Skeletal muscle satellite cell (primary cell): ENCODE data around the gene DISC1.
A peak's percentile ranks its signal among the peaks of the same experiment; 100 is the strongest.
"Not testable (repeated sequence)": the region's sequence is repeated elsewhere in the genome, so short reads cannot be mapped to it uniquely, and the experiment has no call there.

Source experiments
- H3K27me3 ChIP-seq: 2 replicates; pipeline ENCODE4 v1.7.0; 2013; ENCODE audit warnings: low read length; ENCODE audit not compliant: control insufficient read depth, insufficient read depth
- H3K36me3 ChIP-seq: 2 replicates; pipeline ENCODE4 v1.7.0; 2013; ENCODE audit warnings: mild to moderate bottlenecking, control low read depth, low read length; ENCODE audit not compliant: insufficient read depth
- H3K4me1 ChIP-seq: 2 replicates; pipeline ENCODE4 v1.7.0; 2013; ENCODE audit warnings: low read length; ENCODE audit not compliant: control insufficient read depth, insufficient read depth
- H3K4me2 ChIP-seq: 2 replicates; pipeline ENCODE4 v1.7.0; 2013; ENCODE audit warnings: mild to moderate bottlenecking, low read length
- H3K4me3 ChIP-seq: 2 replicates; pipeline ENCODE4 v1.7.0; 2013; ENCODE audit warnings: low read length
- H3K9ac ChIP-seq: 2 replicates; pipeline ENCODE4 v1.7.0; 2013; ENCODE audit warnings: mild to moderate bottlenecking, low read depth, low read length, moderate library complexity
- H3K9me3 ChIP-seq: replicated peaks from 2 replicates; pipeline ENCODE4 v1.7.0; 2013; ENCODE audit warnings: mild to moderate bottlenecking, control low read depth, low read length

Gene DISC1

GRCh38 chr1:231610388-231610787 is 16.2 kb upstream of the DISC1 start:
- Histone ChIP-seq H3K4me3 (no peak overlapping the region), H3K27me3 (peaks cover 12% of the 10 kb centered on the region), H3K4me1 (no peaks in the 10 kb centered on the region), H3K9ac (no peak overlapping the region), H3K4me2 (no peak overlapping the region), H3K9me3 (no peaks in the 10 kb centered on the region), H3K36me3 (no peaks in the 10 kb centered on the region)

GRCh38 chr1:231611111-231611510 is 15.5 kb upstream of the DISC1 start:
- H3K9ac ChIP-seq = no peak overlapping the region
- no peaks in the 10 kb centered on the region for H3K36me3 ChIP-seq
- H3K9me3 ChIP-seq = no peaks in the 10 kb centered on the region
- no peak overlapping the region for H3K4me3 ChIP-seq
- no peak overlapping the region for H3K4me2 ChIP-seq
- peaks cover 12% of the 10 kb centered on the region for H3K27me3 ChIP-seq
- no peaks in the 10 kb centered on the region for H3K4me1 ChIP-seq

GRCh38 chr1:231611851-231612250 is 14.7 kb upstream of the DISC1 start:
- Histone ChIP-seq H3K4me3 (no peak overlapping the region), H3K9me3 (no peaks in the 10 kb centered on the region), H3K36me3 (no peaks in the 10 kb centered on the region), H3K4me2 (no peak overlapping the region), H3K27me3 (peaks cover 12% of the 10 kb centered on the region), H3K4me1 (no peaks in the 10 kb centered on the region), H3K9ac (no peak overlapping the region)

- Histone ChIP-seq H3K9ac (no peak overlapping the region), H3K36me3 (no peaks in the 10 kb centered on the region), H3K4me3 (no peak overlapping the region), H3K27me3 (peaks cover 12% of the 10 kb centered on the region), H3K4me1 (no peaks in the 10 kb centered on the region), H3K4me2 (no peak overlapping the region), H3K9me3 (no peaks in the 10 kb centered on the region)
Observed at GRCh38 chr1:231612393-231613089, 14.0 kb upstream of the DISC1 start.

GRCh38 chr1:231613419-231614349 is 12.9 kb upstream of the DISC1 start:
- no peaks in the 10 kb centered on the region for H3K36me3 ChIP-seq
- no peaks in the 10 kb centered on the region for H3K9me3 ChIP-seq
- H3K4me3 ChIP-seq = no peak overlapping the region
- H3K27me3 ChIP-seq = peaks cover 12% of the 10 kb centered on the region
- H3K9ac ChIP-seq = no peak overlapping the region
- H3K4me2 ChIP-seq = no peak overlapping the region
- no peaks in the 10 kb centered on the region for H3K4me1 ChIP-seq

- Histone ChIP-seq H3K27me3 (peaks cover 12% of the 10 kb centered on the region), H3K4me1 (no peaks in the 10 kb centered on the region), H3K4me2 (no peak overlapping the region), H3K36me3 (no peaks in the 10 kb centered on the region), H3K9ac (no peak overlapping the region), H3K9me3 (no peaks in the 10 kb centered on the region), H3K4me3 (no peak overlapping the region)
Observed at GRCh38 chr1:231616667-231617066, 9.9 kb upstream of the DISC1 start.

- Histone ChIP-seq H3K36me3 (no peaks in the 10 kb centered on the region), H3K27me3 (peaks cover 7% of the 10 kb centered on the region), H3K4me1 (no peaks in the 10 kb centered on the region), H3K4me3 (no peak overlapping the region), H3K4me2 (no peak overlapping the region), H3K9ac (no peak overlapping the region), H3K9me3 (no peaks in the 10 kb centered on the region)
Observed at GRCh38 chr1:231618609-231619256, 7.9 kb upstream of the DISC1 start.

GRCh38 chr1:231619257-231619634 is 7.3 kb upstream of the DISC1 start:
- H3K9me3 ChIP-seq = no peaks in the 10 kb centered on the region
- H3K4me1 ChIP-seq = no peaks in the 10 kb centered on the region
- H3K4me3 ChIP-seq = no peak overlapping the region
- H3K9ac ChIP-seq = no peak overlapping the region
- peaks cover 7% of the 10 kb centered on the region for H3K27me3 ChIP-seq
- no peak overlapping the region for H3K4me2 ChIP-seq
- no peaks in the 10 kb centered on the region for H3K36me3 ChIP-seq

GRCh38 chr1:231625042-231625441 is 1.5 kb upstream of the DISC1 start:
- not testable (repeated sequence) for H3K4me2 ChIP-seq, H3K27me3 ChIP-seq, H3K36me3 ChIP-seq, H3K9me3 ChIP-seq, H3K4me3 ChIP-seq, H3K9ac ChIP-seq
- peaks cover 34% of the 10 kb centered on the region for H3K4me1 ChIP-seq

- Histone ChIP-seq H3K9ac (no peak overlapping the region), H3K4me2 (peak overlapping the region; percentile 99), H3K4me1 (peaks cover 44% of the 10 kb centered on the region), H3K36me3 (no peaks in the 10 kb centered on the region), H3K27me3 (peaks cover 5% of the 10 kb centered on the region), H3K4me3 (peak overlapping the region; percentile 90), H3K9me3 (no peaks in the 10 kb centered on the region)
Observed at GRCh38 chr1:231625975-231626534, 535 bp upstream of the DISC1 start.

- no peaks in the 10 kb centered on the region for H3K36me3 ChIP-seq
- no peaks in the 10 kb centered on the region for H3K9me3 ChIP-seq
- H3K27me3 ChIP-seq = peaks cover 4% of the 10 kb centered on the region
- peak overlapping the region; percentile 90 for H3K4me3 ChIP-seq
- H3K4me2 ChIP-seq = peak overlapping the region; percentile 99
- peaks cover 50% of the 10 kb centered on the region for H3K4me1 ChIP-seq
- H3K9ac ChIP-seq = peak overlapping the region; percentile 81
Observed at GRCh38 chr1:231626951-231627614, 493 bp downstream of the DISC1 start.
